HG03439 (cell line): ENCODE results near the gene FOXP1.
"Not testable (repeated sequence)": the region's sequence is repeated elsewhere in the genome, so short reads cannot be mapped to it uniquely, and the experiment has no call there.

Experiments used
- ATAC-seq: cut with Tn5 transposase; IDR thresholded peaks from one replicate; pipeline ENCODE4 v1.9.1; 2021; ENCODE audit warnings: mild to moderate bottlenecking, moderate library complexity; ENCODE audit not compliant: unreplicated experiment

Gene FOXP1

DNA sequence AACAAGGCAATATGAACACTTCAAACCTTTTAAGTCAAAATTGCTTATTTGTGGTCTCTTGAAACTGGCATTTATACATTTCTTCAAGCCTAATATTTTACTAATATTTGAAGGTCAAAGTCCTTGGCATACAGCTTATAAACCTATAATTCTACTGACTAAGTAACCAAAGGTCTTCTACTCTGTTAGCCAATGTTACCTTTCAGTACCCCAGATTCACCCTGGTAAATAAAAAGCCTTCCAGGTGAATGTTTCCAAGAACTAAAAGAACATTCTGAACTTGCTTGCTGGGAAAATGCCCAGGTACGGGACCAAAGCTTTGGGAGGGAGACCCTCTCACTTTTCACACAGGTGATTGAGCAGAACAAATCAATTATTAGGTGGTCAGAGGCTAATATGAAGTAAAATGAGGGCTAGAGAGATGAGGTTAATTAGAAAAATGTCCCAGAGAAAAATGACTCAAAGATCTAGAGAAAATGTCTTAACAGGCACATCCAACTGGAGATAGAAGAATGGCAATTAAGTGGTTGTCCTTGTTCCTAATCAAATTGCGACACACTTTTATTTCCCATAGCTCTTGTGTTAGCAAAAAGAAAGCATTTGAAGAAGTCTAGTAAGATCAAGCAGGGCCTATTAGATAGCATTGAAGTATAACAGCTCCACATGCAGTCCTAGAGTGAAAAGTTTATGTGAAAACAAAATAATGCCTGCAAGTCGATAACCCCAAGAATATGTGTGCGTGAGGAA lies 232.0 kb downstream of the FOXP1 start:
- ATAC-seq, result no peak

DNA sequence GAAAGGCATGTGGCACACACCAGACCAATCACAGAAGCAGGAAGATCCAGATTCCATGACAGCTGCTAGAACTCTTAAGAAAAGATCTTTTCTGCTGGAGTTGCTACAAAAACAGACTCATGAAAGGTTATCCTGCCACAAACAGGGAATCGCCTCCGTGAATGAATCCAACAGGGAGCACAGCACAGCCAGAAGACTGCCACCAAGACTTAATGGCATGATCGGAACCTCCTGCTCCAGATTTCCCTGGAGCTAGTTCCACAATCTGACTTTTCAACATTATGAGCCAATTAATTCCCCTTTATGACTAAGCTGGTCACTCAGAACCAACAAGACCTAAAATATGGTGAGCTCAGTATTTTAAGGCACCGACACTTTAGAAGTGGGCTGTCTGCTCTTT lies 232.5 kb downstream of the FOXP1 start:
- no peak for ATAC-seq

DNA sequence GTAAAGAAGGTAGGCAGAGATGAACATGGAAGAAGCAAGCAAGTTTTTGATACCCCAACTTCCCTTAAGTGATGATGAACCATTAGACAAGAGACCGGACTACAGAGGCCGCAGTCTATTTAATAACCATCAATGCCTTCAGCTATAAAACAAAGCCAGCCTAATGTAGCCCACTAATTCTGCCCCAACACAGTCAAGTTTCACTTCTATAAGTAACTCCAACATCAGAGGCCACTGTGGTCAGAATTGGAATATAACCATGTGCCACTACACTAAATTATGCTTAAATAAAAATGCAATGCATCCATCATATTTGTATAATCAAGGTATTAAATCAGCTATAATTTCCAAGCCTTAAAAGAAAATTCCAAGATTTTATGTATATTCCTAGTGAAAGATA lies 234.7 kb downstream of the FOXP1 start:
- no peak for ATAC-seq

DNA sequence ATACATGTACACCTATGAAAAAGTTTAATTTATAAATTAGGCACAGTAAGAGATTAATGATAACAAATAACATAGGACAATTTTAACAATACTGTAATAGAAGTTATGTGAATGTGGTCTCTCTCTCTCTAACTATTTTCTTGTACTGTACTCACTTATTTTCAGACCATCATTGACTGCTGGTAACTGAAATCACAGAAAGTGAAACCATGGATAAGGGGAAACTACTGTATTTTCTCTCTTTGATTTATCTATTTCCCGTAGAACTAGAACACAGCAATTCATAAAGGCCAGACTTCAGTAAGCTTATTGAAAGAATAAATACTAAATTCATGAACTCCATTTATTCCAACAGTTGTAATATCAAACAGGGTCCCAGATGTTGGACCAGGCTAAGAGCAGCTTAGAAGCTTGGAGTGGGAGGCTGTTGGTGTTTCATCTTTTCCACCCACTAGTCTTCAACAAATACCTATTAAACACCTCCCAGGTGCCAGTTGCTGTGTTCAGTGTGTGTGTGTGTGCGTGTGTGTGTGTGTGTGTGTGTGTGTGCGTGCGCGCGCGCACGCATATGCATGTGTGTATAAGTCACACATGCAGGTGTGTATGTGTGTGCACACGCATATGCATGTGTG lies 235.4 kb downstream of the FOXP1 start:
- no peak for ATAC-seq

DNA sequence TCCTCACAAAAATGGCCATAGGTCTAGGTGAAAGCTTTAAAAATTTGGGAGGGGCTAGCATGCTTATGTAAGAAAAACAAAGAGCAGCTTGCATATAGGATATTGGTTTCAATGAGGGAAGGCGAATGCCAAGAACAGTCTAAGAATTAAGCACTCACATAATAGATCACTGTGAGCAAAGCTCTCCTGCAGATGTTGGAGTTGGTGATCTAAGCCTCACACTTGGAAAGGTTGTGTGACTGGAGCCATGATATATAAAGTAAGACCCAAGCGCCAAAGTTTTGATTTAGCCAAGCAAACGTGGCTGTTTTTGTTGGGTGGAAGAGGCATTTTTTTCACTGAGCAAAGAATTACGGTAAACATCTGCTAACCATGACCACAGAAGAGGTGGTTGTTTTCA lies 237.5 kb downstream of the FOXP1 start:
- ATAC-seq, result no peak

DNA sequence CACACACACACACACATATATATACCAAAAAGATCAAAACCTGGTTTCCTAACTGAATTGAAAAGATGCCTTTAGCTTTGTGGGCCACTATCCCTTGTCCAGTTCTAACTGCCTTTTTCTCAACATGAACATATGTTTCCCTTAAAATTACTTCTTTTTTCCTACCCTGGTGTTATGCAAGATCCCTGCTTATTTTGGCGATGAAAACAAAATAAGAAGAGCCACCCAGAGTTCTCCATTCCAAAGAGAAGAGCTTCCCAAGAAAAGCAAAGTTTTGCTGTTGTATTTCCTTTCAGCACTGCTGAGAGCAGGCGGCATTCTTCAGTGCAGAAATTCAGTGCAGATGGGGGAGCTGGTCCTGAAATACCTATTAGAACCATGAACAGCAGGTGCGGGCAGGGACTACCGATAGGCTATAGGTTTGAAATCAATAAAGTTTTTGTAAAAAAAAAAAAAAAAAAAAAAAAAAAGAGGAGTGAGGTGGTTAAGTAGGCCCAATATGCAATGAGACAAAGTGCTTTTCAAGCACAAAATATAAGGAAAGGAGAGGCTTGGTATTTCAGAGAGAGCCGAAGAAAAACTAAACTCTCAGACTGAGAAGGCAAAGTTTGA lies 238.0 kb downstream of the FOXP1 start:
- no peak for ATAC-seq

DNA sequence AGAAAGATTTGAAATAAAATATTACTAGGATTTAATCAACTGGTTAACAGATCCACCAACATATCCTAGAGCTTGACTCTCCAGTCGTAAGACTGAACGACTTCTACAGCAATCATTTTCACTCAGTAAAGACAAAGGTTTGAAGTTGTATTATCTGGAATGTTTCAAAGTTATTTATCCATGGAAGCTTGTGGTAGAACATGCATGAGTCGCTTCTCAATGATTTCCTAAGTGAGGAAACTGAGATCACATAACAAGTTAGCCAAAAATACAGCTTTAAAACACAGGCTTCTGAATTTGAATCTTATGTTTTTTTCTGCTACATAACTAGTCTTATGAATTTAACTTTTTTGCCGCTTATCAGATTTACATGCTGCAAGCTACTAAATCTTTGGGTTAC lies 241.8 kb downstream of the FOXP1 start:
- ATAC-seq, result no peak

DNA sequence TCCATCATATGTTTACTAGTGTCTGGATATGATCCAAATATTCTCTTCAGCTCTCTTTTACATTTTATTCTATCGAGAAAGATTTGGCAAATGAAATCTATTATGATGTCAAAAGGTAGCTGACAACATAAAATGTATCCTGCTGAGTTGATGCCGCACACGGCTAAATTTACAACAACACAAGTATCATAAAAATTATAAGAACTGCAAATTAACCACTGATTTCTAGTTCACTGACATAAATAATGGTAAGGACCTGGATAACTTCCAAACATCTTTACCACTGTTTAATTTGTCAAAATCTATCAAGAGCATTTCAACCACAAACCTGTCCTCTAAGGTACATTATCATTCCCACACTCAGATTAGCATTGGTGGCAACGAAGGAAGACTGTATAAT lies 244.5 kb downstream of the FOXP1 start:
- ATAC-seq, result no peak

DNA sequence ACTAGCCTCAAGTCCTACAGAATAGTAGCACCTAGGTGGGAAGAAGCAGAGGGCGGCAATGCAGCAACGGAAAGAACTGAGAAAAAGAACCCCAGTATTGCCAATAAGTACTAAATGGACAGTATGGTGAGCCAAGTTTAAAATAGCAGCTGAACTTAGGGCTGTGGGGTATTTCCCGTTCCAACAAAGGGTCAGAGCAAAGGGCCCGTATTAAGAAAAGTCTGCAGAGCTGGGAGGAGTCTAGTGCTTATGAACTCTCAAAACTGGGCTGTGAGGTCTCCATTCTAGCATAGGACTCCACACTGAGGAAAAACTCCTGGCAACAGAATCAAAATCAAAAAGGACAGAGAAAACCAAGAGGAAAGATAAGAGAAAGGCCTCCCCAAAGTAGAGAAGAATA lies 250.7 kb downstream of the FOXP1 start:
- no peak for ATAC-seq

DNA sequence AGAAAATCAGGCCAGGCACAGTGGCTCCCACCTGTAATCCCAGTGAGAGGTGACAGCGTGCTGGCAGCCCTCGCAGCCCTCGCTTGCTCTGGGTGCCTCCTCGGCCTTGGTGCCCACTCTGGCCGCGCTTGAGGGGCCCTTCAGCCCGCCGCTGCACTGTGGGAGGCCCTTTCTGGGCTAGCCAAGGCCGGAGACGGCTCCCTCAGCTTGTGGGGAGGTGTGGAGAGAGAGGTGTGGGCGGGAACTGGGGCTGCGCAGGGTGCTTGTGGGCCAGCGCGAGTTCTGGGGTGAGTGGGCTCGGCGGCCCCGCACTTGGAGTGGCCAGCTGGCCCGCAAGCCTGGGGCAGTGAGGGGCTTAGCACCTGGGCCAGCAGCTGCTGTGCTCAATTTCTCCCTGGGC lies 252.6 kb downstream of the FOXP1 start:
- ATAC-seq, result no peak

DNA sequence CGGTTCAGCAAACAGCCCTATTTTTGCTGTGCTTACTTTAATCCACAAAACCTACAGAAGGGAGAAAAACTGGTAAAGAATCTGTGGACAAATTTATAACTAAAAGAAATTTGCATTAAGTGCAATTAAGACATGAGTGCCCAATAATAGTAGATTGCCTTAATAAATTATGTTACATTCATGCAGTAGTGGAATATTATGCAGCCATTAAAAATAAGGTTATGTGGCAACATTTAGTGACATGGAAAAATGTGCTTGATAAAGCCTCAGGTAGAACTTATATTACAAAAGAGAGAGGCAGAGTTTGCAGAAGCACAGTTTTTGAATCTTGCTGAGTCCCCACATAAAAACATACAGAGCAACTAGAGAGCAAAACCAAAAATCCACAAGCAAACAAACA lies 253.0 kb downstream of the FOXP1 start:
- no peak for ATAC-seq

DNA sequence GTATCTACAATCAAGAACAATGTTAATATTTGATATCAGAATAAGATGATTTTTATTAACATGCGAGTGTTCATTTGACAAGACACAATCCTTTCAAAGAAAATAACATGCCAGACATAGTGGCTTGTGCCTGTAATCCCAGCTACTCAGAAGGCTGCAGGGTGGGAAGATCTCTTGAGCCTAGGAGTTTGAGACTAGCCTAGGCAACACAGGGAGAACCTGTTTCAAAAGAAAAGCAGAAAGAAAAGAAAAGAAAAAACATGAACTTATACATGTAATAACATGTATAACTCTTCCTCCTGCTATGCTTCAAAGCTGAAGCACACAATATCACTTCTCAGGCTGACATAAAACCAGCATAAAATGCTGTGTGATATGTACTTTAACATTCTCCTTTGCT lies 253.7 kb downstream of the FOXP1 start:
- no peak for ATAC-seq

DNA sequence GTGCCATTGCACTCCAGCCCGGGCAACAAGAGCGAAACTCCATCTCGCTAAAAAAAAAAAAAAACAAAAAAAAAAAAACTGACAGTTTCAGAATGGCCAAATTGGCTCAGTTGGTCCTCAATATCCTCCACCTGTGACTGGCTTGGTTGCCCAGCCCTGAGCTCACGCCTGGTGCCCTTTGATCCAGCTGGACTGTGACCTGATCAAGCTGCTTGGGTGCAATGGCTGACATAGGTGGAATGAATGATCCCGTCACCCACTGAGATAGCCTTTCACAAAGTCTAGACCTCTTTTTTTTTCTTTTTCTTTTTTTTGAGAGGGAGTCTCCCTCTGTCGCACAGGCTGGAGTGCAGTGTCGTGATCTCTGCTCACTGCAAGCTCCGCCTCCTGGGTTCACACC lies 254.6 kb downstream of the FOXP1 start:
- ATAC-seq, result no peak

DNA sequence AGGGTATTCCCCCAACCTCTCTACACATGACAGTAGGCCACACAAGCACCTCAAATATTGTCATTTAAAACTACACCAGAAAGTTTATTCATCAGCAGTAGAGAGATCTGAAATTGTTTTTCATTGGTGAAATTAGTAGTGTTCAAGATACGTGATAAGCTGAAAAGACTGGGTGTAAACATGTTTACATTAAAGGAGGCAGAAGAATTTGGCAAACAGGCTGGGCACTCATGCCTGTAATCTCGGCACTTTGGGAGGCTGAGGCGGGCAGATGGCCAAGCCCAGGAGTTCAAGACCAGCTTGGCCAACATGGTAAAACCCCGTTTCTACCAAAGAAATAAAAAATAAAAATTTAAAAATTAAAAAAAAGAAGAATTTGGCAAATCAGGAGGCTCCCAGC lies 255.6 kb downstream of the FOXP1 start:
- ATAC-seq, result no peak

DNA sequence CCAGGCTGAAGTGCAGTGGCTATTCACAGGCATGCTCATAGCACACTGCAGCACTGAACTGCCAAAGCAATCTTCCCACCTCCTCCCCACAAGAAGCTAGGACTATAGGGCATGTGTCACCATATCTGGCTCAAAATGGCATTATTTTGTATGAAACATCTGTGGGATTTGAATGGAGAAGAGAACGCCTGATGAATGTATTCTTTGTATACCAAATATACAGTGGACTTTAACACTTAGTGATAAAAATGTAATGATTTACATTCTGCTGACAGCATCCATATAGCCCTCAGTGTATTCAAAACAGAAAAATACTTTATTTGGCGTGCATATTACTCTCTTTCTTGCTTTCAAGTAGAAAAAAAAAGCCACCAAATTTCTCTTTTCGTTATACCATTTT lies 257.8 kb downstream of the FOXP1 start:
- ATAC-seq, result no peak

DNA sequence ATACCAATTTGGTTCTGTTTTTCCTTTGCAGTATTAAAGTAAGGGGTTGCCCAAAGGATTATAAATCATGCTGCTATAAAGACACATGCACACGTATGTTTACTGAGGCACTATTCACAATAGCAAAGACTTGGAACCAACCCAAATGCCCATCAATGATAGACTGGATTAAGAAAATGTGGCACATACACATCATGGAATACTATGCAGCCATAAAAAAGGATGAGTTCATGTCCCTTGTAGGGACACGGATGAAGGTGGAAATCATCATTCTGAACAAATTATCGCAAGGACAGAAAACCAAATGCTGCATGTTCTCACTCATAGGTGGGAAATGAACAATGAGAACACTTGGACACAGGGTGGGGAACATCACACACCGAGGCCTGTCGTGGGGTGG lies 259.3 kb downstream of the FOXP1 start:
- ATAC-seq, result not testable (repeated sequence)

DNA sequence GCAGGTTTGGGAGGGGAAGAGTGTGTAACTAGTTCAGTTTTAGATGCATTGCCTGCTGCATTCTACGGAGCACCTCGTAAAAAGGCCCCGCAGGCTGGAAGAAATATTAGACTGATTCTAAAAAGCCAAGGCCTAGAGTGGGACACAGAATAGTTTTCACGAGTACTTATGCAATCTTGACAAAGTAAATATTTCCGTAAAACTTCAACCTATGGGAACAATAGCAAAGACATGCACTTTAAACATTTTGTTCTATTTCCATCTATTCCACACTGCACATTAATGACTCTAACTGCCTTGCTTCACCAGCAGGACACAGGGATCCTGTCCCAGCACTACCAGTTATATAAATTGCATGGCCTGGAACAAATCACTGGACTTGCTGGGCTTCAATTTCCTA lies 260.0 kb downstream of the FOXP1 start:
- no peak for ATAC-seq

DNA sequence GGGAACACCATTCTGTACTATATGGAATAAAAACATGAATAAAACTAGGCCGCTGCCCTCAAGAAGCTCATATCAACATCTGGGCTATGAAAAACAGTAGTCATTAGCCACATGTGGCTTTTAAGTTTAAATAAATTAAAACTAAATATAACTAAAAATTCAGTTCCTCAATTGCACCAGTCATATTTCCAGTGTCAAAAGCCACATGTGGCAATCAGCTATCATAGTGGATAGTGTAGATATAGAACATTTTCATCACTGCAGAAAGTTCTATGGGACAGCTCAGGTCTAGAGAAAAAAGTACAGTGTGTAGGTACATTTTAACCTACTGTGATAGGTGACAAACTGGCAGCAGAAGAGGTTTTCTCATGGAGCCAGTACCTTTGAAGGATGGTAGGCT lies 261.4 kb downstream of the FOXP1 start:
- ATAC-seq, result no peak

DNA sequence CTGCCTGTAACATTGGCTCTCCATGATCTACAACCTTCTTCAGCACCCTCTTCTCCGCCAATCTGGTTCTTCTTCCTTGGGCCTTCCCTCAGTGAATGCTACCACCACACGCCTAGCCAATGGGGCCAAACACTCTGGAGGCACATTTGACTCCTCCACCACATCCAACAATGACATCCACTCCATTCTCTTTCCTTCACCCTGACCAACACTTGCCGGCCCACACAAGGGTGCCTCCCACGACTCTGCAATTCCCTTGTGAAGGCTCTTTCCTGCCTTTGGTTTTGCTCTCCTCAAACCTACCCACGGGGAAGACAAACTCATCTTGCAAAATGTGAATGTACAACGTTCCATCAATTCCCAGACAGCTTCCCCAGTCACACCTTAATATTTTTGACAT lies 263.8 kb downstream of the FOXP1 start:
- no peak for ATAC-seq

DNA sequence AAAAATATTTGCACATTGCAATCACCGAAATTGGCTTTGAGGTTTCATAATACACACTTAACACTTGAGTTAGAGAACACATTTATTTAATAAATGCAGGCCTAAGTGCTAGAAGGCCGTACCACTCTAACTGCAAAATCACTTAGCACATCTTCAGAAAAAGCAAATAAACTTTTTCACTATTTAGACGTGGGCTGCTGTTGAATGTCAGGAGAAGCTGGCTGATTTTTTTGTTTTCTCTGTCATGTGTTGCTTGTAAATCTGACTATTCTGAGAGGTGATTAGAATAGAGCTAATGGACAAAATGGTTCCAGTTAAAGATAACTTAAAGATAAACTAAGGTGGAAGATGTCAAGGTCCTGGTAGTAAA lies 265.1 kb downstream of the FOXP1 start:
- no peak for ATAC-seq

DNA sequence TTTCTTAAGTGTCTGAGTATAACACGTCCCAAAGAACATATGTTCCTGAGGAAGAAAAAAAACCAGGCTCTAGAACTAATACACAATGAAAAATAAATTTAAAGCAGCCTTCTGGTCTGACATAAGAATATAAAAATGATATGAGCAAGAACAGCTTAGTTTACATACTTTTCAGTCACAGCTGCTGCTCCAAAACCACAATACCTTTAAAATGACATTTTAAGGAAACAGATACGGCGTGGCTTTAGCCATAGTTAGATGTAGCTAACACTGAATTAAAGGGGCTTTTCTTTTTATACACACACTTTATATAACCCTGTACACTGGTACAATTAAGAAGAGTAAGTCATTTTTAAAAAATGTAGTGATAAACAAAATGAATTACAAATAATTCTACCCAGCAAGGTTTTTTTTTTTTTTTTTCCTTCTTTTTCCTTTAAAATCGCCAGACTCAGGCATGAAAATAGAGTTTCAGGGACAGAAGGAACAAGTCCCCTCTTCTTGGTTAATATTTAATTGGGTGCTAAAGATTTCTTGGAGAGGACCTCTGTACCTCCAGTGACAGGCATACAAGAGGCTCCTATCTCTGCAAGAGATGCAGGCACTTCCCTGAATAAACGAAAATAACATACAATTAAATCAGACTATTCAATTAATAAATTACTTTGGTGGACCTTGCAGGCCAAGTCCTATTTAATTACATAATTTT lies 265.6 kb downstream of the FOXP1 start:
- ATAC-seq, result no peak

DNA sequence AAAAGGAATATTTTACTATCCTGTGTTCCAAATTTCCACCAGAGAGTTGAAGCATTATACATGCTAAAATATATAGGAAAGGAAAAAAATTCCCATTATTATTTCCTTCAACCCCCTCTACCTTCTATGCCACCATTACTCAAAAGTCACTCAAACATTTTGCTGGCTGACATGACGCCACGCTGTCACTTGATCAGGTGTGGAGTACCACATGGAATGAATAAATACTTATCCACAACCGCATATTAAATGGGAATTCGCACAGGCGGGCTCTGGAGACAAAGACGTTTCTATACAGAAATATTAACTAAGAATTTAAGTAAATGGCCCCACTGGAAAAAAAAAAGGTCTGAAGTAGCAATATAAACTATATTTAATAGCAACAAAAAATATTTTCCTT lies 266.4 kb downstream of the FOXP1 start:
- ATAC-seq, result no peak
